H1 (cell line): Measurements from ENCODE around the gene GJB3. TPM values are rescaled to one million over a fixed set of nuclear protein-coding genes. Genes with fewer than 3 reads are reported as not detected.

Source experiments
- CBX8 ChIP-seq: fragments of 300-800, 300-1000 bp; sonication (generic); IDR thresholded peaks from 2 replicates; pipeline ENCODE4 v1.7.1; 2016; ENCODE audit warnings: low read depth, low read length, borderline replicate concordance
- CHD1 ChIP-seq: IDR thresholded peaks from 2 replicates; pipeline ENCODE4 v1.6.1; 2012; ENCODE audit warnings: low read depth, low read length, improper control_type of control experiment
- CHD7 ChIP-seq: fragments of 300-600 bp; sonication (generic); IDR thresholded peaks from 2 replicates; pipeline ENCODE4 v1.7.1; 2012; ENCODE audit warnings: low read length, moderate library complexity, mild to moderate bottlenecking, inconsistent platforms; ENCODE audit not compliant: insufficient replicate concordance
- CTCF ChIP-seq, 3 experiments: IDR thresholded peaks; 1 replicate in 2 of 3; 2 replicates in 1 of 3; pipeline versions ENCODE4 v1.5.1 to v1.6.1; 2011; ENCODE audit warnings: low read length in 3 of 3, mild to moderate bottlenecking in 3 of 3, inconsistent platforms in 2 of 3, low read depth in 1 of 3, moderate library complexity in 1 of 3; ENCODE audit not compliant: insufficient read depth in 1 of 3; ENCODE audit errors: control extremely low read depth in 1 of 3
- EP300 ChIP-seq, 2 experiments: IDR thresholded peaks; 1 replicate in 1 of 2; 2 replicates in 1 of 2; pipeline ENCODE4 v1.6.1; 2011 to 2012; ENCODE audit warnings: low read depth in 2 of 2, low read length in 2 of 2, mild to moderate bottlenecking in 2 of 2, borderline replicate concordance in 1 of 2, inconsistent platforms in 1 of 2, moderate library complexity in 1 of 2
- KDM4A ChIP-seq: IDR thresholded peaks from one replicate; pipeline ENCODE4 v1.7.1; 2012; ENCODE audit warnings: low read depth, mild to moderate bottlenecking, moderate library complexity, low read length, inconsistent platforms; ENCODE audit not compliant: severe bottlenecking
- MAFK ChIP-seq: IDR thresholded peaks from 2 replicates; pipeline ENCODE4 v1.6.1; 2012; ENCODE audit warnings: low read depth, mild to moderate bottlenecking, improper control_type of control experiment, low read length
- SIRT6 ChIP-seq: IDR thresholded peaks from one replicate; pipeline ENCODE4 v1.7.1; 2012; ENCODE audit warnings: low read length, inconsistent platforms
- SP4 ChIP-seq: IDR thresholded peaks from 2 replicates; pipeline ENCODE4 v1.6.1; 2012; ENCODE audit warnings: low read length, inconsistent platforms
- polyA plus RNA-seq, 7 experiments: library from polyadenylated mRNA; depleted of rRNA in 3 of 7; stranded (reverse) in 5 of 7; unstranded in 2 of 7; fragments of >200 nt in 5 of 7; fragments of 200-250 nt in 2 of 7; gene quantifications; 1 replicate in 5 of 7; 2 replicates in 1 of 7; 4 replicates in 1 of 7; pipeline versions ENCODE4 v1.2.1 to v1.2.3, GENCODE V29; 2011 to 2013; ENCODE audit warnings: missing spikeins in 2 of 7, mixed read lengths in 2 of 7
- total RNA-seq: library from RNA; stranded (reverse); fragmentation: NEBNext Ultra II Directional; extraction: Animal tissue kit (Norgen Biotek cat#: 25700); gene quantifications from 2 replicates; pipeline ENCODE4 v1.2.1, GENCODE V29; 2021

Gene GJB3
- total and polyA plus RNA-seq, 2 of the 8 experiments (the other 6 are each of a cell fraction or from before 2014, with no cell fraction given): 0.93 to 1.6 TPM

- no peak for TF ChIP-seq CHD7
- no peak for TF ChIP-seq KDM4A
- no peak for TF ChIP-seq CBX8
- no peak for TF ChIP-seq SIRT6
- no peak for TF ChIP-seq EP300 (IDR thresholded peaks at IDR 0.05; ENCODE audit: borderline replicate concordance in 1 of 2, low read depth in 2 of 2, low read length in 2 of 2)
- no peak for TF ChIP-seq MAFK
- TF ChIP-seq CTCF (IDR thresholded peaks at IDR 0.05; ENCODE audit: control extremely low read depth in 1 of 3, insufficient read depth in 1 of 3, low read depth in 1 of 3, low read length in 3 of 3): no peak
- TF ChIP-seq CHD1: no peak
- no peak for TF ChIP-seq SP4
These were observed 35.8 kb downstream of the GJB3 start (continued) for GRCh38 chr1:34816778-34817177.
